ENCODE measurements around the gene TEAD3. TPM values are rescaled to one million over a fixed set of nuclear protein-coding genes. Genes with fewer than 3 reads are reported as not detected.
A peak's percentile ranks its signal among the peaks of the same experiment; 100 is the strongest.

TEAD3 gene
- total and polyA plus RNA-seq, 2 experiments from 2014 or later = 15.0 to 26.5 TPM

DNA sequence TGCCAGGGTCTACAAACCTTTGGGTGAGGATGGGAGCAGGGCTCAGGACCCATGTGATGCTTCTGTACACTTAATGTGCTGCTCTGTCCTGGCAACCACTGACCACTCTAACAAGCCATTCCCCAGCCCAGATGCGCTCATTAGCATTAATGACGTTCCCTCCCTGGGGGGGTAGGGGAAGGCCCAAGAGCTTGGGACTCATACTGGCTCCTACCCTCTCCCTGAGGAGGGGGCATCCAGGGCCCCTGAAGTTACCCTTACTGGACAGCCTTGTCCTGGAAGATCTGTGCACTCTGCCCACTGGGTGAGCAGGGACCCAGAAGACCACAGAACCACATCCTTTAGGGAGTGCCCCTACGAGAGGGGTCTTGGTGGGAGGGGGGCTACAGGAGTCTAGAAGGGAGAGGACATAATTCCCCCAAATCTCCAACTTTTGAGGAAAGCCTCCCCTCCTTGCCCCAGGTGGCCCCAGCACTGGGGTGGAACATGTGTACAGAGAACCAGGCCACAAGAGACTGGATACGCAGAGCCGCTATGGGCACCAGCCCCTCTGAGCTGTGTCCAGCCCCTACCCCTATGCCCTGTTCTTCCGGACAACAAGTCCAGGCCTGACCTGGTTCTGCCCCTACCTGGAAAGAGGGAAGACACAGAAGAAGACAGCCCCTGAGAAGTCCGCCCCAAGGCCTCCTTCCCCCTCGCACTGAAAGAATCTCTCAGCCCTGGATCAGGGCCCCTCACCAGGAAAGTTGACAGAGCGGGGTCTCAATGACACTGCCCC is 1.4 kb downstream of the TEAD3 start:
- Mint-ChIP-seq H3K36me3 (ENCODE audit: low read depth) (peaks cover 5% of the 10 kb centered on the region; the same call in 1 of the 3 replicates), H3K9me3 (no peaks in the 10 kb centered on the region; the same call in 2 of the 3 replicates), H3K27me3 (ENCODE audit: insufficient read depth, low read depth, poor library complexity) (peaks cover 50% of the 10 kb centered on the region), H3K4me1 (peaks cover 67% of the 10 kb centered on the region), H3K27ac (no peak overlapping the region), H3K4me3 (peak overlapping the region; percentile 83)
- Histone ChIP-seq H3K36me3 (ENCODE audit: insufficient read depth) (no peaks in the 10 kb centered on the region), H2AFZ (no peak overlapping the region; the same call in 1 of the 2 replicates), H3K27me3 (ENCODE audit: insufficient read depth) (peaks cover 9% of the 10 kb centered on the region; the same call in 1 of the 2 replicates), H4K20me1 (replicated peaks; ENCODE audit: insufficient read depth) (peaks cover 11% of the 10 kb centered on the region; the same call in 1 of the 2 replicates), H3F3A (replicated peaks; ENCODE audit: low read depth) (peaks cover 11% of the 10 kb centered on the region; the same call in 1 of the 2 replicates), H3K27ac (ENCODE audit: low read depth) (no peak overlapping the region), H3K9me2 (ENCODE audit: insufficient read depth) (no peaks in the 10 kb centered on the region), H3K79me2 (replicated peaks; ENCODE audit: insufficient read depth) (peaks cover 47% of the 10 kb centered on the region), H3K4me1 (ENCODE audit: insufficient read depth) (peaks cover 68% of the 10 kb centered on the region), H3K4me3 (peak overlapping the region; percentile 80), H3K4me2 (peak overlapping the region; percentile 98)
- no peak for DNase-seq (ENCODE audit: low spot score)
- no peak for ATAC-seq
- TF ChIP-seq, protein P1, sequence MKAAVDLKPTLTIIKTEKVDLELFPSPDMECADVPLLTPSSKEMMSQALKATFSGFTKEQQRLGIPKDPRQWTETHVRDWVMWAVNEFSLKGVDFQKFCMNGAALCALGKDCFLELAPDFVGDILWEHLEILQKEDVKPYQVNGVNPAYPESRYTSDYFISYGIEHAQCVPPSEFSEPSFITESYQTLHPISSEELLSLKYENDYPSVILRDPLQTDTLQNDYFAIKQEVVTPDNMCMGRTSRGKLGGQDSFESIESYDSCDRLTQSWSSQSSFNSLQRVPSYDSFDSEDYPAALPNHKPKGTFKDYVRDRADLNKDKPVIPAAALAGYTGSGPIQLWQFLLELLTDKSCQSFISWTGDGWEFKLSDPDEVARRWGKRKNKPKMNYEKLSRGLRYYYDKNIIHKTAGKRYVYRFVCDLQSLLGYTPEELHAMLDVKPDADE (IDR thresholded peaks at IDR 0.05) = no peak
- no peak for TF ChIP-seq ZNF331 (CRISPR knock-in tag; IDR thresholded peaks at IDR 0.05; ENCODE audit: low read depth)
- TF ChIP-seq, protein P2, sequence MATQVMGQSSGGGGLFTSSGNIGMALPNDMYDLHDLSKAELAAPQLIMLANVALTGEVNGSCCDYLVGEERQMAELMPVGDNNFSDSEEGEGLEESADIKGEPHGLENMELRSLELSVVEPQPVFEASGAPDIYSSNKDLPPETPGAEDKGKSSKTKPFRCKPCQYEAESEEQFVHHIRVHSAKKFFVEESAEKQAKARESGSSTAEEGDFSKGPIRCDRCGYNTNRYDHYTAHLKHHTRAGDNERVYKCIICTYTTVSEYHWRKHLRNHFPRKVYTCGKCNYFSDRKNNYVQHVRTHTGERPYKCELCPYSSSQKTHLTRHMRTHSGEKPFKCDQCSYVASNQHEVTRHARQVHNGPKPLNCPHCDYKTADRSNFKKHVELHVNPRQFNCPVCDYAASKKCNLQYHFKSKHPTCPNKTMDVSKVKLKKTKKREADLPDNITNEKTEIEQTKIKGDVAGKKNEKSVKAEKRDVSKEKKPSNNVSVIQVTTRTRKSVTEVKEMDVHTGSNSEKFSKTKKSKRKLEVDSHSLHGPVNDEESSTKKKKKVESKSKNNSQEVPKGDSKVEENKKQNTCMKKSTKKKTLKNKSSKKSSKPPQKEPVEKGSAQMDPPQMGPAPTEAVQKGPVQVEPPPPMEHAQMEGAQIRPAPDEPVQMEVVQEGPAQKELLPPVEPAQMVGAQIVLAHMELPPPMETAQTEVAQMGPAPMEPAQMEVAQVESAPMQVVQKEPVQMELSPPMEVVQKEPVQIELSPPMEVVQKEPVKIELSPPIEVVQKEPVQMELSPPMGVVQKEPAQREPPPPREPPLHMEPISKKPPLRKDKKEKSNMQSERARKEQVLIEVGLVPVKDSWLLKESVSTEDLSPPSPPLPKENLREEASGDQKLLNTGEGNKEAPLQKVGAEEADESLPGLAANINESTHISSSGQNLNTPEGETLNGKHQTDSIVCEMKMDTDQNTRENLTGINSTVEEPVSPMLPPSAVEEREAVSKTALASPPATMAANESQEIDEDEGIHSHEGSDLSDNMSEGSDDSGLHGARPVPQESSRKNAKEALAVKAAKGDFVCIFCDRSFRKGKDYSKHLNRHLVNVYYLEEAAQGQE (IDR thresholded peaks at IDR 0.05; ENCODE audit: unreplicated experiment) = no peak
- TF ChIP-seq POLR2AphosphoS5 (IDR thresholded peaks at IDR 0.05; ENCODE audit: low read depth) = no peak
- no peak for TF ChIP-seq NANOG (IDR thresholded peaks at IDR 0.05; ENCODE audit: borderline replicate concordance)
- no peak for TF ChIP-seq EZH2phosphoT487 (IDR thresholded peaks at IDR 0.05; ENCODE audit: unreplicated experiment)
- no peak for TF ChIP-seq JUNB (IDR thresholded peaks at IDR 0.05; ENCODE audit: unreplicated experiment)
- TF ChIP-seq ZNF114 (CRISPR knock-in tag; IDR thresholded peaks at IDR 0.05) = no peak
- no peak for TF ChIP-seq ZNF462 (CRISPR knock-in tag; IDR thresholded peaks at IDR 0.05)
- TF ChIP-seq STAT1 (IDR thresholded peaks at IDR 0.05; ENCODE audit: unreplicated experiment) = no peak
- TF ChIP-seq EZH2 (IDR thresholded peaks at IDR 0.05; ENCODE audit: low read depth, unreplicated experiment) = no peak
- no peak for TF ChIP-seq CREB1 (CRISPR knock-in tag; IDR thresholded peaks at IDR 0.05; ENCODE audit: low read depth)

Data from GM23338 (cell line).